OCI-M2 (cell line): Measurements from ENCODE around the gene ZNF219.

Source experiments
- DNase-seq: peaks from one replicate; lab custom pipeline; 2025; ENCODE audit not compliant: unreplicated experiment; lab: John Stamatoyannopoulos, UW

Gene ZNF219

GRCh38 chr14:21102521-21103410 lies 4.3 kb upstream of the ZNF219 start:
- no peak for DNase-seq

GRCh38 chr14:21101802-21102413 lies 3.5 kb upstream of the ZNF219 start:
- no peak for DNase-seq

GRCh38 chr14:21100931-21101330 lies 2.5 kb upstream of the ZNF219 start, which contains the start of gene TMEM253:
TSS of gene TMEM253 (plus strand) at chr14:21101066. CDS start at chr14:21101344, 278 bp downstream.
- DNase-seq: no peak

GRCh38 chr14:21099596-21099985 lies 1.1 kb upstream of the ZNF219 start:
- DNase-seq: no peak

GRCh38 chr14:21098892-21099595 lies 589 bp upstream of the ZNF219 start:
- no peak for DNase-seq

- no peak for DNase-seq
These were observed 799 bp downstream of the ZNF219 start for GRCh38 chr14:21097636-21098075.

GRCh38 chr14:21096978-21097635 lies 1.3 kb downstream of the ZNF219 start:
- DNase-seq: no peak

- no peak for DNase-seq
These were observed 2.0 kb downstream of the ZNF219 start for GRCh38 chr14:21096438-21096837.

- no peak for DNase-seq
These were observed 2.8 kb downstream of the ZNF219 start for GRCh38 chr14:21095430-21096205.

GRCh38 chr14:21093769-21094681 lies 4.4 kb downstream of the ZNF219 start:
- DNase-seq: no peak

GRCh38 chr14:21093018-21093417 lies 5.4 kb downstream of the ZNF219 start:
- no peak for DNase-seq

GRCh38 chr14:21092273-21093011 lies 6.0 kb downstream of the ZNF219 start:
- DNase-seq: no peak

- no peak for DNase-seq
These were observed 6.6 kb downstream of the ZNF219 start for GRCh38 chr14:21091821-21092272.

GRCh38 chr14:21090940-21091663 lies 7.4 kb downstream of the ZNF219 start:
- DNase-seq: no peak

- no peak for DNase-seq
These were observed 8.1 kb downstream of the ZNF219 start for GRCh38 chr14:21090194-21090939.

GRCh38 chr14:21089877-21090193 lies 8.6 kb downstream of the ZNF219 start:
- no peak for DNase-seq

GRCh38 chr14:21089271-21089670 lies 9.2 kb downstream of the ZNF219 start:
- no peak for DNase-seq
